Activated naive CD4-positive, alpha-beta T cell treated with anti-CD3 and anti-CD28 coated beads, Interleukin-2, amount 50 U/mL, for 24 hours (primary cell): ENCODE data around the gene FHL2.

Experiments used
- H3K27ac Mint-ChIP-seq: one replicate; pipeline ENCODE4 v1.8.0; 2021; ENCODE audit warnings: mild to moderate bottlenecking, mixed read lengths
- H3K27me3 Mint-ChIP-seq: one replicate; pipeline ENCODE4 v1.8.0; 2021; ENCODE audit warnings: mixed read lengths
- H3K36me3 Mint-ChIP-seq: one replicate; pipeline ENCODE4 v1.8.0; 2021; ENCODE audit warnings: mixed read lengths
- H3K4me1 Mint-ChIP-seq: one replicate; pipeline ENCODE4 v1.8.0; 2021; ENCODE audit warnings: mixed read lengths
- H3K4me3 Mint-ChIP-seq: one replicate; pipeline ENCODE4 v1.8.0; 2021; ENCODE audit warnings: mild to moderate bottlenecking, mixed read lengths
- H3K9me3 Mint-ChIP-seq: one replicate; pipeline ENCODE4 v1.8.0; 2021; ENCODE audit warnings: mixed read lengths

FHL2 gene

DNA sequence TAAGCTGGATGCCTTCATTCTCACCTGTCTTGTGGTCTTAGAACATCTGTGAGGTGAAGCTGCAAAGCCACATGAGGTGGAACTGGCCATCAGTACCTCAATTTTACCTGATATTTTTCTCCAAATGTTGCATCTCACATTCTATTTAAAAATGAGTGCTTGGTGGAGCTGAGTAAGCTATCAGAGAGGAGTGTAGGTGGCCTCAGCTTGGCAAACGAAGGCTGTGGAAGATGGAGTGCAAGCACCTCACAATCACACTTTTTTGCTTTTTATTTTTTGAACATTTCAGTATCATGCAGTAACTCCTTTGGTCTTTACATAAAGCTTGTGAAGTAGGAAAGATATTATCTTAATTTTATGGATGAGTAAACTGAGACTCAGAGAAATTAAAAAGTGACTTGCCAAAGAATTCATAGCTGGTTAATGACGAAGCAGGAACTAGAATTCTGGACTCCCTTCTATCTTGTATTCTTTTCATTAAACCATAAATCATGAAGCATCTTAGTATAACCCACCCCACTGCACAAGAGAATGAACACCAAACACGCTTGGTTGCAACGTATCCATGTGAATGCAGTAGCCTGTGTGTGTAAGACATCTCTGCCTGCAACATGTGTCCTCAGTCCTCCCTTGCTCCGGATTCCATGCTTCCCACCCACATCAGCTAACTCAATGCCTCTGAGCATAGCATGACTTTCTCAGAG is 34.3 kb downstream of the FHL2 start:
- no peak overlapping the region for H3K4me3 Mint-ChIP-seq
- peaks cover 39% of the 10 kb centered on the region for H3K4me1 Mint-ChIP-seq
- H3K36me3 Mint-ChIP-seq: peaks cover 6% of the 10 kb centered on the region
- no peaks in the 10 kb centered on the region for H3K27me3 Mint-ChIP-seq
- H3K27ac Mint-ChIP-seq: no peak overlapping the region
- no peaks in the 10 kb centered on the region for H3K9me3 Mint-ChIP-seq

DNA sequence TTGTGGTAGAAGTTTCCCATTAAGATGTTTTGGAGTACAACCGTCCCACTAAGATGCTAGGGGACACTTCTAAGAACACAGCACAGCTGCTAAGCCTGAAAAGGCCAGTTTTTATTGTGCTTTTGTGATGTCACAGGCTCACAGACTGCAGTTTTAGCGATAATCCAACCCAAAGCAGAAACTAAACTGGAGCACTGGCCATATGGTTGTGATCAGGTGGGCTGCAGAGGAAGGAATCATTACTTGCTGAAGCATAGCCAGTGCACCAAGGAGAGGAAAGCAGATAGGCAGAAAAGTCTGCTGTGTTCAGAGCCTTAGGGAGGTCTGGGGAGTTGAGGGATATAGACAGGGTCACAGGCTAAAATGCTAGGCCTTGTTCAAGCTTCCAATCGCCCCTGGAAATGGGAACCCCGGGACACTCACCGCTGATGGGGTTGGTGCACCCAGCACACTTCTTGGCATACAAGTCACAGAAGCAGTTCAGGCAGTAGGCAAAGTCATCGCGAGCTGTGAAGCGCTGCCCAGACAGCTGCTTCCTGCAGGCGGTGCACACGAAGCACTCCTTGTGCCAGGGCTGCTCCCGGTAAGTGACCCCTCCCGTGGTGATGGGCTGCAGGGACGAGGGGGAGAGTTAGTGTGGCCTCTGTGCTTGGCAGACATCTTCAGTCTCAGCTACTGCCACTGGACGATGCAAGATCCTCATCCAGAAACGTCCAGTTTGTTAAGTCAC is 35.8 kb downstream of the FHL2 start:
- Mint-ChIP-seq H3K27ac (no peak overlapping the region), H3K27me3 (no peaks in the 10 kb centered on the region), H3K4me3 (no peak overlapping the region), H3K4me1 (peaks cover 39% of the 10 kb centered on the region), H3K36me3 (peaks cover 13% of the 10 kb centered on the region), H3K9me3 (no peaks in the 10 kb centered on the region)

DNA sequence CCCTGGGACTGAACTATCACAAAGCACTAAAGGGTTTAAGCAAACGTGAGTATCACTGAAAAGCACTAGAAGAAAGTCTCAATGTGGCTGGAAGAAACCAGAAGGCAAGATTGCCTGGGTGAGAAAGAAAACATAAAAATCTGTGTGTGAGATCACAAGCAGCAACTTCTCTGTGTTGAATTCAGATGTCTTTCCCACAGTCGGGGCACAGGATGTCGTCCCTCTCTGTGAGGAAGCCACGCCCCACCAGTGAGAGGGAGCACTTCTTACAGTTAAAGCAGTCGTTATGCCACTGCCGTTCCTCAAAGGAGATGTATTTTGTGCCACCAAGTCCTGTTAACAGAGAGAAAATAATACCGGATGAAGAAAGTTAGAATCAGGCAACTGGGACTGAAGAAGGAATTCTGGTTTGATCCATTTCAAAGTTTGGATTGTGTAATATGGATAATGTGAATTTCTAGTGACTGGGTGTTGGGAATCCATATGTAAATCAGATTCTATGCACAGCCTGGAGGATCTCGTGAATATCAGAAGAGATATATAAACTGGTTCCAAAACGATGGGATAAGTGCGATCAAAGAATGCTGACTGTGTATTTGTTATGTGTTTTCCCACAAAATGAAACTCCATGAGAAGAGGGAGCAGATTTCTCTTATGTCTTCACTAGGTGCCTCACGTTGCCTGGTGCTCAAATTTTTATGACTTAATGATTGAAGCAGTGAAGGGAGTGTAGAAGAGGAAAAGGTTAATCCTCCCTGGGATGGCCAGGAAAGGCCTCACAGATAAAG is 37.6 kb downstream of the FHL2 start:
- Mint-ChIP-seq H3K9me3 (peaks cover 5% of the 10 kb centered on the region), H3K27ac (peak overlapping the region; percentile 85), H3K4me3 (peak overlapping the region; percentile 17), H3K27me3 (no peaks in the 10 kb centered on the region), H3K4me1 (peaks cover 39% of the 10 kb centered on the region), H3K36me3 (peaks cover 26% of the 10 kb centered on the region)

DNA sequence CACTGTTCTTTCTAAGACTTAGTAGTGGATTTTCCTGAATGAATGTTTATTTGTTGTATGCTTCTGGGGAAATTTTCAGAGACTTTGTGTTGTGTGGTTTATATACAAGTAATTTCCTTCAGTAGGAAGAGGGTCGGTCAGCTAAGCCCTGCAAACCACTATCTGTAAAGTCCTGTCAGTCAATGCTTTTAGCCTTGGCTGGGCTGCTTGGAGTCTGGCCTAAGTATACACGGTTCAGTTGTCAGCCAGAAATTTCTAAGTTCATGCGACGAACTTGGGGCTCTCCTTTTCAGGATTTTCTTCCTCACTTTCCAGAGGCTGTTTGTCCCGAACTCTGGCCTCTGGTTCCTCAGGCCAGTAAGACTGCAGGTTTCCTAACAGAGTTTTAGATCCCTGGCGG is 40.3 kb downstream of the FHL2 start:
- H3K4me1 Mint-ChIP-seq: peaks cover 36% of the 10 kb centered on the region
- peaks cover 35% of the 10 kb centered on the region for H3K36me3 Mint-ChIP-seq
- H3K9me3 Mint-ChIP-seq: peaks cover 9% of the 10 kb centered on the region
- H3K27me3 Mint-ChIP-seq: no peaks in the 10 kb centered on the region
- H3K4me3 Mint-ChIP-seq: no peak overlapping the region
- no peak overlapping the region for H3K27ac Mint-ChIP-seq

DNA sequence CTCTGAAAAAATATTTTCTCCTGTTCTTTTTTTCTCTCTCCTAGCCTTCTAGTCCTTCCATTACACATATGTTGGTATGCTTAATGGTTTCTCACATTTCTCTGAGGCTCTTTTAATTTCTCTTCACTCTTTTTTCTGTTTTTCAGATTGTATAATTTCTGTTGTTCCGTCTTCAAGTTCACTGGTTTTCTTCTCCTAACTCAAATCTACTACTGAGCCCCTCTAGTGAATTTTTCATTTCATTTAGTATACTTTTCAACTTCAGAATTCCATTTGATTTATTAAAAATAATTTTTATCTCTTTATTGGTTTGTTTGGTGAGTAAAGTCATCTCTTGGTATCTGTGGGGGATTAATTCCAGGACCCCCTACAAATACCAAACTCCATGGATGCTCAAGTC is 41.7 kb downstream of the FHL2 start:
- peaks cover 21% of the 10 kb centered on the region for H3K4me1 Mint-ChIP-seq
- no peak overlapping the region for H3K4me3 Mint-ChIP-seq
- H3K36me3 Mint-ChIP-seq: peaks cover 42% of the 10 kb centered on the region
- peaks cover 9% of the 10 kb centered on the region for H3K9me3 Mint-ChIP-seq
- H3K27me3 Mint-ChIP-seq: no peaks in the 10 kb centered on the region
- no peak overlapping the region for H3K27ac Mint-ChIP-seq

DNA sequence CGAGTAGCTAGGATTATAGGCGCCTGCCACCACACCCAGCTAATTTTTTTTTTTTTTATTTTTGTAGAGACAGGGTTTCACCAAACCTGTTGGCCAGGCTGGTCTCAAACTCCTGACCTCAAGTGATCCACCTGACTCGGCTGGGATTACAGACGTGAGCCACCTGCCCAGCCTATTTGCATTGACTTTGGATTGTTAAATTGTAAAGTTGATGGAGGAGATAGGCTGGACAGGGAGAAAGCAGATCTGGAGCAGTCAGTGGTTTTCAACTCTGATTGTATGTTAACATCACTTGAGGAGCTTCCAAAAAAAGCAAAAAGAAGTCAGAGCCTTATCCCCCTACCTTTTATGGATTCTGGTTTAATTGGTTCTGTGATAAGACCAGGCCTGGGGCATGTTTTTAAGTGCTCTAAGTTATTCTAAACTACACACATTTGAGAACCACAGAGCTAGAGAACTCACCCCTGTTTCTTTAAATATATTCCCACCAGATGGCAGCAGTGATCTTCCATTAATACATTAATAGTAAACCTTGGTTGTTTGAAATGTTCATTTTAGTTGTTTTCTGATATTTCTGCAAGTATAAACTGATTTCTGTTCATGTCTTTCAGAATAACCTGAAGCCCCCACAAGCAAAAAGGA is 54.0 kb downstream of the FHL2 start:
- no peak overlapping the region for H3K4me3 Mint-ChIP-seq
- H3K4me1 Mint-ChIP-seq: peaks cover 14% of the 10 kb centered on the region
- no peaks in the 10 kb centered on the region for H3K9me3 Mint-ChIP-seq
- no peak overlapping the region for H3K27ac Mint-ChIP-seq
- no peaks in the 10 kb centered on the region for H3K27me3 Mint-ChIP-seq
- peaks cover 10% of the 10 kb centered on the region for H3K36me3 Mint-ChIP-seq

DNA sequence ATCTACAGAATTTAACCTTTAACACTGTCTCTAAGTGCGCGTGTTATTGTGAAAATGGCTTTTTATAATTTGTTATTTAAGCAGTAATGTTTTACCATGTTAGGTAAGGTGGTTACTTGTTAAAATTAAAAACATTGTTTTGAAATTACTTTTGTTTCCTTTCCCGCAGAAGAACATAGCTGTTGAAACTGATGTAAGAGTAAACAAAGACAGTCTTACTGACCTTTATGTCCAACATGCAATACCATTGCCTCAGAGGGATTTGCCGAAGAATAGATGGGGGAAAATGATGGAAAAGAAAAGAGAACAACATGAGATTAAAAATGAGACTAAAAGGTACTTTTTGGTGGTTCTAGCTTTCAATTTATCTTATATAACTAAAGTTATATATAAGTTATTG is 59.4 kb downstream of the FHL2 start:
- peak overlapping the region; percentile 65 for H3K27ac Mint-ChIP-seq
- peaks cover 4% of the 10 kb centered on the region for H3K36me3 Mint-ChIP-seq
- H3K4me1 Mint-ChIP-seq: peaks cover 45% of the 10 kb centered on the region
- peak overlapping the region; percentile 100 for H3K4me3 Mint-ChIP-seq
- no peaks in the 10 kb centered on the region for H3K27me3 Mint-ChIP-seq
- no peaks in the 10 kb centered on the region for H3K9me3 Mint-ChIP-seq

DNA sequence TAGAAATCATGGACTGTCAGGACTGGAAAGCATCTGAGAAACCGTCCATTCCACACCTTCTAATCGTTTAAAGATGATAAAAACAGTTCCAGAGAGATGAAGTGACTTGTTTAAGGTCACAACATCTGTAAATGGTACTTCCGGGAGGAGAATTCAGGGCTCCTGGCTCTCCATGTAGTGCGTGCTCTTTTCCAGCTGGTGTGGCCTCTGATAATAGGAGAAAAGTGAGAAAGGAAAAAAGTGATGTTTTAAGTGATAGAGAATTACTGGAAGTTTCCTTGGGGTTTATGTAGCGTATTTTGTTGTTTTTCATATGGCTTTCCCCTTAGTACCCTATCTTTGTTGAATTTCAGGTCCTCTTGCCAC is 60.8 kb downstream of the FHL2 start:
- peak overlapping the region; percentile 85 for H3K27ac Mint-ChIP-seq
- H3K4me1 Mint-ChIP-seq: peaks cover 45% of the 10 kb centered on the region
- peaks cover 4% of the 10 kb centered on the region for H3K36me3 Mint-ChIP-seq

DNA sequence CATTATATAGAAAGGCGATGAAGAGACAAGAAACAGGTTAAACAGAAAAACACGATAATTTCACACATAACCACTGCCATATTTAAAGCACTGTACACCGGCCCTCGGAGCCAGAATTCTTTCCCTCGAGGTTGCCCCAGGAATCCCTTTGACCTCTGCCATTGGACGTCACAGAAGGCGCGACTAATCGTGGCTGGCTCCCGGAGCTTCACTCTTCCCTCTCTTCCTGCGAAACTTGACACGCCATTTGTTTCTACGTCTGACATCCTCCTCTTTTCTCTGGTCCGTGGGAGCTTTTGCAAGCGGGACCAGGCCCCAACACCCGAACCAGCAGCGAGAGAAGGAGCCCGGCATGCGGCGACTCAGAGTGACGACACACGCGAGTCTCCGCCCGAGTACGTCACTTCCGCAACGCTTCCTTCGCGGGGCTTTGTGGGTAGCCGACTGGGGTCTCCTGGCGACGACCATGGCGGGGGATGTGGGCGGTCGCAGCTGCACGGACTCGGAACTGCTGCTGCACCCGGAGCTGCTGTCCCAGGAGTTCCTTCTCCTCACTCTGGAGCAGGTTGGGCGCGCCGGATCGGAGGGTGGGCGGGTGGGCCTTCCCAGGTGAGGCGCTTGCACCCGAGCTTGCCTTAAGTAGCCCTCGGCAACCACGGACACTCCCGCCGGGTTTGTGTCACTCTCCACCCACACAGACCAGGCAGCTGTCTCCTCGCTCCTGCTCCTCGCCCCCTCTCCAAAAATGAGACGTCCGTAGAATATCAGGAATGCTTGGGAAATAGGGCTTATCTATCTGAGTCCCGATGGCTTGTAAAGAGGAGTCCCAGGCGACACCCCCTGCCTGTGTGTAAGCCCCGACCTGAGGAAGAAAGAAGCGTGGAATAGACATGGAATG is 61.5 kb downstream of the FHL2 start, which contains the start of gene C2orf49:
C2orf49 (plus strand) TSS at position 419 of the 898 bp plus-strand sequence; CDS start at position 467, 48 bp downstream.
- peak within 1 kb of the TSS; percentile 100 for H3K27ac Mint-ChIP-seq
- no peaks in the 10 kb centered on the region for H3K27me3 Mint-ChIP-seq
- no peaks in the 10 kb centered on the region for H3K9me3 Mint-ChIP-seq
- peaks cover 45% of the 10 kb centered on the region for H3K4me1 Mint-ChIP-seq
- peaks cover 4% of the 10 kb centered on the region for H3K36me3 Mint-ChIP-seq
- H3K4me3 Mint-ChIP-seq: peak within 1 kb of the TSS; percentile 100

More for the DNA sequence above, 60.8 kb downstream of the FHL2 start:
- Mint-ChIP-seq H3K27me3 (no peaks in the 10 kb centered on the region), H3K9me3 (no peaks in the 10 kb centered on the region), H3K4me3 (peak overlapping the region; percentile 100)

DNA sequence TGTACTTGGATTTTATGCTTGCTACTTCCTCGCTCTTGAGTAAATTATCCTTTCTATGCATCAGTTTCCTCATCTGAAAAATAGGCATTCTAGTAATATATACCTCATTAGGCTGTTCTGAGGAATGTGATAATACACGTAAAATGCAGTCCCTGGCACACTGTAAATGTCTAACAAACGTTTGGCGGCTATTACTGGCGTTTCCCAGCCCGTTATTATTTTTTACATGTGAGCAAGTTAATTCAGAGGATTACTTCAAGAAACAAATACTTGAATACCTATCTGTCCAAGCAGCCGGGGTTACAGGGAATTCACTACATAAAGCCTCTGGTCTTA is 62.1 kb downstream of the FHL2 start:
- Mint-ChIP-seq H3K4me1 (peaks cover 45% of the 10 kb centered on the region), H3K27me3 (no peaks in the 10 kb centered on the region), H3K4me3 (peak overlapping the region; percentile 100), H3K36me3 (peaks cover 4% of the 10 kb centered on the region), H3K9me3 (no peaks in the 10 kb centered on the region), H3K27ac (peak overlapping the region; percentile 100)

DNA sequence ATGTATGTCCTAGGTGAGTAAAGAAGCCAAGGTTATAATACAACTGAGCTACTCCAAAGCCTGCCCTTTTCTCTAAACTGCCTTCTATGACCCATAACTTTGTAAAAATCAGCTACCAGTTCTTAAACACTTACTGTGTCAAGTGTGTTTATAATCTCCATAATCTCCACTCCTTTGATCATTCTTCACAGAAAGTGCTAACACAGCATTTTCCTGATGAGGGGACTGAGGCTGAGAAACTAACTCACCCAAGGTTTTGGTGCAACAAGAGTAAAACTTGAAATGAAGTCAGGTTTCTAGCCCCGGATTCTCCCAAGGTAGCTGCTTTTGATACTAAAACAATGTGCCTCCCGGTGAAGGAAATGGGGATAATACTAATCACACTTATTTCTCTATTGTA is 63.4 kb downstream of the FHL2 start:
- Mint-ChIP-seq H3K27me3 (no peaks in the 10 kb centered on the region), H3K27ac (no peak overlapping the region), H3K4me3 (peak overlapping the region; percentile 100), H3K4me1 (peaks cover 46% of the 10 kb centered on the region), H3K36me3 (peaks cover 4% of the 10 kb centered on the region), H3K9me3 (no peaks in the 10 kb centered on the region)

DNA sequence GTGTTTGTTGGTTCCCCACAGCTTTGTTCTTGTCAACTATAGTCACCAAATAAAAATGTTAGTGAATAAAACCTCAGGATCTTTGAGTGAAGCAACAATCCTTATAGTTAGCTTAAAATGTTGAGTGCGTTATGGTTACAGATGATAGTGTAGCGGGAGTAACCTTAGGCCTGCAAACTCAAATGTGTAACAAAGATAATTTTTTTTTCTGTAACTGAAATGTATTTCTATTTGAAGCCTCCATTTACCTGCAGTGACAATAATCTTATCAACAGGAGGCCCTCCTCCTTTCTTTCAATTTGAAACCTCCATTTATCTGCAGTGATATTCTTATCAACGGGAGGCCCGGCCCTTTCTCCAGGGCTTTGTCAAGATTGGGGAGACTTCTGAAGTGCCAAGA is 64.6 kb downstream of the FHL2 start:
- H3K4me3 Mint-ChIP-seq: no peak overlapping the region
- H3K27me3 Mint-ChIP-seq: no peaks in the 10 kb centered on the region

DNA sequence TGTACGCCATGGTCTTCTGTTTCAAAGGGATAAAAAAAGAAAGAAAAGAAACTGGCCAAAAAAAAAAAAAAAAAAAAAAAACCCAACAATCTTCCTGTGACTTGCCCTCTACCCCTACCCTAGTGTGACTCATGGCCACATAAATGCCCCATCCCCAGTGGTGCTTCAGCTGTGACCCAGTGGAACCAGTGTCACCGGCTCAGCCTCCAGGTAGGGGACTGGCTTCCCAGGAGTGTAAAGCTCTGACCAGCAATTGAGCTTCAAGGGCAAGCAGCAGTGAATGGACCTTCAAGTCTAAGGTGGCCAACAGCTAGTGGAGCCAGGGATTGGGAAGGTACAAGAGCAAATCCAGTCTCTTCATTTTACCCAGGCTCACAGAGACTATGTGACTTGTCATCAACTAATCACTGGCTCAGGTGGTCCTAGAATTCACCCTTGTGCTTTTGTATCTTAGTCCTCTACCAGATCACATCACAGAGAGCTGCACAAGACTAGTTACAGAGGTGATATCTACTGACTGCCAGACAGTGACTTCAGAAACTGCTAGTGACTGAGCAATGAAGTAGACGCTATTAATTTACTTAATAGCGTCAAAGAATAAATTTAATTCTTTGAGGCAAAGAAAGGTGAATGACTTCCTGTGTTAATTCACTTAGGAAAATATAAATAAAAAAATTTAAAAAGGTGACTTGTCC is 68.0 kb downstream of the FHL2 start:
- H3K36me3 Mint-ChIP-seq: no peaks in the 10 kb centered on the region
- peak overlapping the region; percentile 97 for H3K27ac Mint-ChIP-seq
- H3K9me3 Mint-ChIP-seq: no peaks in the 10 kb centered on the region
- H3K27me3 Mint-ChIP-seq: no peaks in the 10 kb centered on the region
- H3K4me1 Mint-ChIP-seq: peaks cover 35% of the 10 kb centered on the region
- H3K4me3 Mint-ChIP-seq: peak overlapping the region; percentile 88

More for the DNA sequence above, 64.6 kb downstream of the FHL2 start:
- Mint-ChIP-seq H3K36me3 (peaks cover 1% of the 10 kb centered on the region), H3K27ac (no peak overlapping the region), H3K9me3 (no peaks in the 10 kb centered on the region), H3K4me1 (peaks cover 40% of the 10 kb centered on the region)
